Body of pancreas (tissue), 4 donors: ENCODE results near the gene PDLIM1. TPM values are rescaled to one million over a fixed set of nuclear protein-coding genes. Genes with fewer than 3 reads are reported as not detected.
A peak's percentile ranks its signal among the peaks of the same experiment; 100 is the strongest.
"Not testable (repeated sequence)": the region's sequence is repeated elsewhere in the genome, so short reads cannot be mapped to it uniquely, and the experiment has no call there.

Experiments used
- ATAC-seq: fragments of 150-250 bp; one replicate; pipeline ENCODE4 v1.9.1; 2016
- DNase-seq, 4 donors: peaks; one replicate each; pipeline ENCODE4 v3.0.0-alpha.2; 2019
- H3K27ac ChIP-seq, 4 donors: fragments of 200-600 bp; sonication (generic); 1 replicate in 3 of 4; 2 replicates in 1 of 4; pipeline versions ENCODE4 v1.5.1 to v1.6.1; 2016 to 2019; ENCODE audit warnings: mild to moderate bottlenecking in 1 of 4, mixed read lengths in 1 of 4, moderate library complexity in 1 of 4
- H3K27me3 ChIP-seq, 2 donors: fragments of 200-600 bp; sonication (generic); one replicate each; pipeline ENCODE4 v1.6.0; 2016; ENCODE audit warnings: mild to moderate bottlenecking in 1 of 2
- H3K36me3 ChIP-seq, 2 donors: fragments of 200-600 bp; sonication (generic); replicated peaks in 1 of 2; 2 replicates each; pipeline ENCODE4 v1.5.1; 2016; ENCODE audit warnings: low read depth in 2 of 2; ENCODE audit not compliant: insufficient read depth in 1 of 2
- H3K4me1 ChIP-seq: fragments of 200-600 bp; sonication (generic); one replicate; pipeline ENCODE4 v1.6.0; 2016
- H3K4me3 ChIP-seq, 2 donors: fragments of 200-600 bp; sonication (generic); 1 replicate in 1 of 2; 2 replicates in 1 of 2; pipeline ENCODE4 v1.5.1; 2016 to 2019
- H3K9me3 ChIP-seq, 3 donors: fragments of 200-600 bp; sonication (generic); 1 replicate in 2 of 3; 2 replicates in 1 of 3; pipeline ENCODE4 v1.5.1; 2016
- POLR2A ChIP-seq, 3 donors: fragments of 450-650 bp; IDR thresholded peaks; one replicate each; pipeline ENCODE4 v1.6.1; 2016; ENCODE audit warnings: antibody characterized with exemption in 3 of 3, mild to moderate bottlenecking in 2 of 3
- WGBS, 2 donors: methylation state at CpG; one replicate each; pipeline ENCODE4 v1.1.5; 2017; 5-methylcytosine and 5-hydroxymethylcytosine counted together
- intact Hi-C: fragments of 100-400 bp; cut with DNase I; formaldehyde crosslinking; loops from one replicate; pipeline ENCODE4 v1.15.1; 2023
- total RNA-seq, 2 donors: library from RNA; depleted of rRNA; stranded (reverse); fragments of >200 nt; gene quantifications; one replicate each; pipeline ENCODE4 v1.1.0, GENCODE V29; 2016
- TF ChIP-seq, protein P1 (sequence below), 7 experiments: fragments of 450-650 bp in 4 of 7; fragments of 200-600 bp in 3 of 7; sonication (generic) in 3 of 7; IDR thresholded peaks; one replicate each; pipeline ENCODE4 v1.5.1; 2016 to 2019; ENCODE audit warnings: antibody characterized with exemption in 7 of 7

The PDLIM1 gene
- total RNA-seq, 2 donors from 2014 or later, result 41.5 to 66.2 TPM

GRCh38 chr10:95235676-95236067 is 55.1 kb downstream of the PDLIM1 start:
- ATAC-seq (no peak), DNase-seq (no peak)
- H3K27ac ChIP-seq, result no peak overlapping the region
- 88 to 97% methylated on average over 3 of the region's 3 CpGs for WGBS, 2 donors
- no peak overlapping the region for H3K4me3 ChIP-seq
- intact Hi-C loops, result no loop called here
- no peaks in the 10 kb centered on the region for H3K9me3 ChIP-seq
- H3K27me3 ChIP-seq, result no peaks in the 10 kb centered on the region
- H3K4me1 ChIP-seq, result peaks cover under 1% of the 10 kb centered on the region
- H3K36me3 ChIP-seq, result peaks cover 0 to 9% of the 10 kb centered on the region in 2 donors
- TF ChIP-seq POLR2A (IDR thresholded peaks at IDR 0.05), result no peak
- TF ChIP-seq, protein P1, sequence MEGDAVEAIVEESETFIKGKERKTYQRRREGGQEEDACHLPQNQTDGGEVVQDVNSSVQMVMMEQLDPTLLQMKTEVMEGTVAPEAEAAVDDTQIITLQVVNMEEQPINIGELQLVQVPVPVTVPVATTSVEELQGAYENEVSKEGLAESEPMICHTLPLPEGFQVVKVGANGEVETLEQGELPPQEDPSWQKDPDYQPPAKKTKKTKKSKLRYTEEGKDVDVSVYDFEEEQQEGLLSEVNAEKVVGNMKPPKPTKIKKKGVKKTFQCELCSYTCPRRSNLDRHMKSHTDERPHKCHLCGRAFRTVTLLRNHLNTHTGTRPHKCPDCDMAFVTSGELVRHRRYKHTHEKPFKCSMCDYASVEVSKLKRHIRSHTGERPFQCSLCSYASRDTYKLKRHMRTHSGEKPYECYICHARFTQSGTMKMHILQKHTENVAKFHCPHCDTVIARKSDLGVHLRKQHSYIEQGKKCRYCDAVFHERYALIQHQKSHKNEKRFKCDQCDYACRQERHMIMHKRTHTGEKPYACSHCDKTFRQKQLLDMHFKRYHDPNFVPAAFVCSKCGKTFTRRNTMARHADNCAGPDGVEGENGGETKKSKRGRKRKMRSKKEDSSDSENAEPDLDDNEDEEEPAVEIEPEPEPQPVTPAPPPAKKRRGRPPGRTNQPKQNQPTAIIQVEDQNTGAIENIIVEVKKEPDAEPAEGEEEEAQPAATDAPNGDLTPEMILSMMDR (IDR thresholded peaks at IDR 0.05), result no peak

DNA sequence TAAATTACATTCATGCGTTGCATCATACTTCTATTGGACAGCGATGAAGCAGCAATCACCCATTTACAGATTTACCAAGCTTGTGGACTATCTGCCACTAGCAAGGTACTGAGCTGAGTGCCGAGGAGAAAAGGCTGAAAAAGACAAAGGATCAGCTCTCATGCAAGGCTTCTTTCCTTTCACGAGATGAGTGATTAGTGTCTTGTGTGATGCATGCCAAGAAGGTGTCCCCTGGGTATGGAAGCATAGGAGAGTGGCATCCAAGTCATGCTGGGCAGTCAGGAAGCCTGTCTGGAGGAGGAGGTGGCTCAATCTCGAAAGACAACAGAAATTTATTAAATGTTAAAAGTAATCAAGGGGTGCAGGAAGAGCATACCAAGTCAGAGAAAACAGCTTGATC is 55.9 kb downstream of the PDLIM1 start:
- 76 to 88% methylated on average over 5 of the region's 5 CpGs for WGBS, 2 donors
- intact Hi-C loops, result no loop called here
- no peak for TF ChIP-seq POLR2A (IDR thresholded peaks at IDR 0.05)
- TF ChIP-seq, protein P1 (IDR thresholded peaks at IDR 0.05), result no peak
- Histone ChIP-seq H3K9me3 (no peaks in the 10 kb centered on the region), H3K4me3 (no peak overlapping the region), H3K36me3 (peaks cover 0 to 9% of the 10 kb centered on the region in 2 donors), H3K27me3 (no peaks in the 10 kb centered on the region), H3K4me1 (peaks cover 7% of the 10 kb centered on the region), H3K27ac (no peak overlapping the region)
- ATAC-seq (no peak), DNase-seq (no peak)

GRCh38 chr10:95233377-95234034 is 57.3 kb downstream of the PDLIM1 start:
- H3K27me3 ChIP-seq, result no peaks in the 10 kb centered on the region
- no peak for ATAC-seq
- H3K4me3 ChIP-seq, result no peak overlapping the region
- no peaks in the 10 kb centered on the region for H3K9me3 ChIP-seq
- H3K27ac ChIP-seq, result no peak overlapping the region
- DNase-seq, result no peak
- TF ChIP-seq, protein P1 (IDR thresholded peaks at IDR 0.05), result no peak
- TF ChIP-seq POLR2A (IDR thresholded peaks at IDR 0.05), result no peak
- peaks cover 0 to 9% of the 10 kb centered on the region in 2 donors for H3K36me3 ChIP-seq
- peaks cover 10% of the 10 kb centered on the region for H3K4me1 ChIP-seq
- intact Hi-C loops, result no loop called here
- 78 to 91% methylated on average over 2 of the region's 2 CpGs for WGBS, 2 donors

GRCh38 chr10:95230677-95231586 is 59.9 kb downstream of the PDLIM1 start:
- 45 to 49% methylated on average over 21 to 36 of the region's 36 CpGs for WGBS, 2 donors
- peak; percentile 37 to 71 (median 54) for DNase-seq
- H3K36me3 ChIP-seq, H3K27me3 ChIP-seq, H3K9me3 ChIP-seq, H3K4me1 ChIP-seq, intact Hi-C loops: not testable (repeated sequence)
- H3K27ac ChIP-seq, result peak overlapping the region in 3 of 4 donors; percentile 57 to 73 (median 57)
- H3K4me3 ChIP-seq, result peak overlapping the region in 1 of 2 donors; percentile 2
- peak in 1 of 3 donors; percentile 50 for TF ChIP-seq POLR2A (IDR thresholded peaks at IDR 0.05)
- peak; percentile 79 for ATAC-seq
